ENCODE results near the gene CRYBB1.

The CRYBB1 gene

GRCh38 chr22:26564672-26565071 is 53.2 kb downstream of the CRYBB1 start:
- Histone ChIP-seq H3K4me1 (ENCODE audit: insufficient read depth, low read length) (peaks cover 42% of the 10 kb centered on the region), H3K9ac (ENCODE audit: low read depth, low read length) (no peak overlapping the region), H3K9me3 (ENCODE audit: insufficient read depth, low read depth, low read length) (no peaks in the 10 kb centered on the region), H3K4me3 (ENCODE audit: low read length) (no peak overlapping the region), H3K27ac (ENCODE audit: low read depth, low read length) (peak overlapping the region; percentile 56; the same call in 1 of the 2 replicates), H3K27me3 (ENCODE audit: insufficient read depth, low read length) (no peaks in the 10 kb centered on the region), H3K36me3 (ENCODE audit: insufficient read depth, low read length) (peaks cover 13% of the 10 kb centered on the region; the same call in 1 of the 2 replicates)
- 81% methylated on average over 3 of the region's 3 CpGs for WGBS

DNA sequence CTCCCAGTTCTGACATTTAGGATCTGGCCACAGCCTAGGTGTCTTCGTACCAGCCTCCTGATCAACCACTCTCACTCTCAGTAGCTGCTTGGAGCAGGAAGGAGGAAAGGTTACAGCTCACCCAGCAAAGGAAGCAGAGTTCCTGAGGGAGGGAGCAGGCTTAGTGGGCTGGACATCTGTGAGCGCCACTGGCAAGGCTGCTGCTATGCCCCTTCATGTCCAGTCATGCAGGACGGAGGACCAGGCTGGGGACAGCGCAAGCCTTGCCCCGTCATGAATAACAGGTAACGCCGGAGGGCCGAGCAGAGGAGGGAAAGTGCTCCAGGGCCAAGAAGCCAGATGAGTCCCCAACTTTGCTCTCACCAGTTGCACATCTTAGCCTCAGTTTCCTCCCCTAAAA is 53.6 kb downstream of the CRYBB1 start:
- 93% methylated on average over 8 of the region's 8 CpGs for WGBS
- H3K9ac ChIP-seq (ENCODE audit: low read depth, low read length) = no peak overlapping the region
- H3K9me3 ChIP-seq (ENCODE audit: insufficient read depth, low read depth, low read length) = no peaks in the 10 kb centered on the region
- H3K27ac ChIP-seq (ENCODE audit: low read depth, low read length) = no peak overlapping the region
- peaks cover 11% of the 10 kb centered on the region; the same call in 1 of the 2 replicates for H3K36me3 ChIP-seq (ENCODE audit: insufficient read depth, low read length)
- H3K4me3 ChIP-seq (ENCODE audit: low read length) = no peak overlapping the region
- H3K4me1 ChIP-seq (ENCODE audit: insufficient read depth, low read length) = peaks cover 42% of the 10 kb centered on the region
- H3K27me3 ChIP-seq (ENCODE audit: insufficient read depth, low read length) = no peaks in the 10 kb centered on the region

DNA sequence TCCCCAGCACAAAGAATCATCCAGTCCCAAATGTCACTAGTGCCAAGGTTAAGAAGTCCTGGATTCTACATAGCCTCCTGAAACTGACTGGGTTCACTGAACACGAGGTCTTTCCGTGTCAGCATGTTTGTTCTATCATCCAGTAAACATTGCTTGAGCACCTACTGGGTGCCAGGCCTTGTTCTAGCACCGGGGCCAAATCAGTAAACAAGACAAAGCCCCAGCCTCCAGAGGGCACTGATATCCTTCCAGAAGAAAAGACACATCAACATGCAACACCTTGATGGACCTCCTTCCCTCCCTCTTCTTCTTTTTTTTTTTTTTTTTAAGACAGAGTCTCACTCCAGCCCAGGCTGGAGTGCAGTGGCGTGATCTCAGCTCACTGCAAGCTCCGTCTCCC is 54.8 kb downstream of the CRYBB1 start:
- 78% methylated on average over 5 of the region's 5 CpGs for WGBS
- Histone ChIP-seq H3K9ac (ENCODE audit: low read depth, low read length) (no peak overlapping the region), H3K4me3 (ENCODE audit: low read length) (no peak overlapping the region), H3K36me3 (ENCODE audit: insufficient read depth, low read length) (peaks cover 10% of the 10 kb centered on the region; the same call in 1 of the 2 replicates), H3K27ac (ENCODE audit: low read depth, low read length) (peak overlapping the region; percentile 23; the same call in 1 of the 2 replicates), H3K9me3 (ENCODE audit: insufficient read depth, low read depth, low read length) (no peaks in the 10 kb centered on the region), H3K27me3 (ENCODE audit: insufficient read depth, low read length) (no peaks in the 10 kb centered on the region), H3K4me1 (ENCODE audit: insufficient read depth, low read length) (peaks cover 44% of the 10 kb centered on the region)

DNA sequence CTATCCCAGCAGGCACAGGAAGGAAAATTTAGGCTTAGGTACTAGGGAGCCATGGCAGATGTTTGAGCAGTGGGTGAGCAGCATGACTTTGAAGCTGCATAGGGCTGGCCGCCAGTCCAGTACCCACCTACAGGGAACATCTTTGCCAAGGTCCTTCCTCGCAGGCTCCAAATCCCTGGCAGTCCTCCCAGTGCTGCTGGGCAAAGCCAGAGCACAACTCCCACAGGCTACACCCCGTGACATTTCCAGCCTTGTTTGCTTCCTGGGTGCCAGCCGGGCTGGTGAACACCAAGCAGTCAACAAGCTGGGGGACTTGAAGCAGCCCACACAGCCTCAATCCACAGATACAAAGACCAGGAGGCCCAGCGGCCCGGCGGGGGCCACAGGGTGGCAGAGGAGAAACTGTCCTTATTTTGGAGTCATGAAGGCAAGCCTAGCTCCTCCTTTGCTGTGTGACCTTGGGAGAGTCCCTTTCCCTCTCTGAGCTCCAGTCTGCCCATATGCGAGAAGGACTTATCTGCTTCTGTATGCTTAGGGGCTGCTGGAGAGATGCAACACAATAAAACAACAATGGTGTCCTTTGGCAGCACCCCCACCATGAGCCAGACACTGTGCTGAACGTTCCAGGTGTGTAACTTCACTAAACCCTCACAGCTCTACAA is 55.9 kb downstream of the CRYBB1 start:
- Histone ChIP-seq H3K36me3 (ENCODE audit: insufficient read depth, low read length) (peaks cover 10% of the 10 kb centered on the region; the same call in 1 of the 2 replicates), H3K9ac (ENCODE audit: low read depth, low read length) (no peak overlapping the region), H3K4me1 (ENCODE audit: insufficient read depth, low read length) (peaks cover 32% of the 10 kb centered on the region), H3K4me3 (ENCODE audit: low read length) (no peak overlapping the region), H3K9me3 (ENCODE audit: insufficient read depth, low read depth, low read length) (no peaks in the 10 kb centered on the region), H3K27ac (ENCODE audit: low read depth, low read length) (no peak overlapping the region), H3K27me3 (ENCODE audit: insufficient read depth, low read length) (no peaks in the 10 kb centered on the region)
- WGBS = 84% methylated on average over 9 of the region's 9 CpGs

DNA sequence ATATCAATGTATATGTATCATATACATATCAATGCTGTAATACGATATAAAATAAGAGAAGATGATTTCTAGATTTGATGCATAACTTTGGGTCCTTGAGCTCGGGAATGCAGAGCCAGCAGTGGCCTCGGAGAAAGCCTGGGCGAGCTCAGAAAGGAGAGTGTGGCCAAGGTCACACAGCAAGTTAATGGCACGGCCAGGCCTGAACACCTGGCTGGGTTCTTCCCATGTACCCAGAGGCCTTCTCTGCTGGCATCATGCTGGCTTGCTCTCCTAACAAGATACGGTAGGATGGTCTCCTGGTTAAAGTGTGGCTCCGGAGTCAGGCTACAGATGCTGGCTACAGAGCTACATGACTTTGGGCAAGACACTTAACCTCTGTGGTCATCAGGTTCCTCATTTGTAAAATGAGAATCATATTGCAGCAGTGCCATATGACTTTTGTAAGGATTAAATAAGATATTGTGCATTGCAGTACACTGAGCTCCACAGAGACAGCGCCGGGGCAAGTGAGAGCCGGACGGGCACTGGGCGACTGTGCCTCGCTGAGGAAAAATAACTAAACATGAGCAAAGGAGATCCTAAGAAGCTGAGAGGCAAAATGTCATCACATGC is 57.8 kb downstream of the CRYBB1 start:
- Histone ChIP-seq H3K4me3 (ENCODE audit: low read length) (no peak overlapping the region), H3K9ac (ENCODE audit: low read depth, low read length) (no peak overlapping the region), H3K27ac (ENCODE audit: low read depth, low read length) (no peak overlapping the region; the same call in 1 of the 2 replicates), H3K4me1 (ENCODE audit: insufficient read depth, low read length) (peaks cover 32% of the 10 kb centered on the region), H3K36me3 (ENCODE audit: insufficient read depth, low read length) (peaks cover 9% of the 10 kb centered on the region; the same call in 1 of the 2 replicates), H3K9me3 (ENCODE audit: insufficient read depth, low read depth, low read length) (no peaks in the 10 kb centered on the region), H3K27me3 (ENCODE audit: insufficient read depth, low read length) (no peaks in the 10 kb centered on the region)
- WGBS = 94% methylated on average over 13 of the region's 13 CpGs

- no peaks in the 10 kb centered on the region for H3K36me3 ChIP-seq (ENCODE audit: insufficient read depth, low read length)
- 78% methylated on average over 3 of the region's 3 CpGs for WGBS
- no peaks in the 10 kb centered on the region for H3K27me3 ChIP-seq (ENCODE audit: insufficient read depth, low read length)
- H3K9me3 ChIP-seq (ENCODE audit: insufficient read depth, low read depth, low read length) = no peaks in the 10 kb centered on the region
- H3K9ac ChIP-seq (ENCODE audit: low read depth, low read length) = no peak overlapping the region
- H3K27ac ChIP-seq (ENCODE audit: low read depth, low read length) = peak overlapping the region; percentile 10; the same call in 1 of the 2 replicates
- peaks cover 18% of the 10 kb centered on the region for H3K4me1 ChIP-seq (ENCODE audit: insufficient read depth, low read length)
- H3K4me3 ChIP-seq (ENCODE audit: low read length) = no peak overlapping the region
Observed at GRCh38 chr22:26558248-26558895, 59.5 kb downstream of the CRYBB1 start.

GRCh38 chr22:26556904-26557303 is 60.9 kb downstream of the CRYBB1 start:
- Histone ChIP-seq H3K4me3 (ENCODE audit: low read length) (no peak overlapping the region), H3K9me3 (ENCODE audit: insufficient read depth, low read depth, low read length) (no peaks in the 10 kb centered on the region), H3K27me3 (ENCODE audit: insufficient read depth, low read length) (no peaks in the 10 kb centered on the region), H3K27ac (ENCODE audit: low read depth, low read length) (no peak overlapping the region), H3K9ac (ENCODE audit: low read depth, low read length) (no peak overlapping the region), H3K4me1 (ENCODE audit: insufficient read depth, low read length) (peaks cover 25% of the 10 kb centered on the region), H3K36me3 (ENCODE audit: insufficient read depth, low read length) (no peaks in the 10 kb centered on the region)
- WGBS = 90% methylated on average over 5 of the region's 5 CpGs

DNA sequence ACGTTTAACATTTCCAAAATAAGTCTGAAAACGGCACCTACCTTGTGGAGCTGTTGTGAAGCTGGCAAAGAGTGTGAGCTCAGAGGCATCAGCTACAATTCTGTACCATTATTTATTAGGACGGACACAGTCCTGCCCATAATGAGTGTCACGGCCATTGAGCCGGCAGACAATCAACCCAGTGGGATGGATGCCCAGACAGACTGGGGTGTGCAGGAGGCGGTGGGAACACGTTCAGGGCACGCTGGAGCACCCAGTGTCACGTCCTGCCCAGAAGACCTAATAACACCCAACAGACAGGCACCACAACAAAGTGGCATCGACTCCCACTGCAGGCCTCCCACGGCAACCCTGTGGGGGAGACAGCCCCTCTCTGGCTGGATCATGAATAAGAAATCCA is 62.3 kb downstream of the CRYBB1 start:
- Histone ChIP-seq H3K36me3 (ENCODE audit: insufficient read depth, low read length) (no peaks in the 10 kb centered on the region), H3K4me3 (ENCODE audit: low read length) (no peak overlapping the region), H3K9ac (ENCODE audit: low read depth, low read length) (no peak overlapping the region), H3K9me3 (ENCODE audit: insufficient read depth, low read depth, low read length) (no peaks in the 10 kb centered on the region), H3K27me3 (ENCODE audit: insufficient read depth, low read length) (no peaks in the 10 kb centered on the region), H3K4me1 (ENCODE audit: insufficient read depth, low read length) (peaks cover 32% of the 10 kb centered on the region), H3K27ac (ENCODE audit: low read depth, low read length) (peak overlapping the region; percentile 90)
- 82% methylated on average over 11 of the region's 11 CpGs for WGBS

DNA sequence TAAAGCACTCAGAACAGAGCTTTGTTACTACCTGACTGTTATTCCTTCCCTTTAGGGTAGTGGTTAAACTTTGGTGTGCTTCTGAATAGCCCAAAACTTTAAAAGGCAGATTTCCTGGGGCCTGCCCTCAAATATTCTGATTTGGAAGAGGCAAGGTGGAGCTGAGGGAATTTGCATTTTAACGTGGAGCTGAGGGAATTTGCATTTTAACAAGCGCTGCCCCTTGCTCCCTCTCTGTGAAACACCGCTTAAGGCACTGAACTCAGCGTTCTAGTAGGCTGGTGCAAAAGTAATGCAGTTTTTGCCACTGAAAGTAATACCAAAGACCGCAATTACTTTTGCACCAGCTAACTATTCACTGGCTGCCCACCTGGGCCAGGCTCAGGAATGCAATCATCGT is 62.9 kb downstream of the CRYBB1 start:
- no peak overlapping the region for H3K4me3 ChIP-seq (ENCODE audit: low read length)
- 16% methylated on average over 6 of the region's 6 CpGs for WGBS
- H3K27me3 ChIP-seq (ENCODE audit: insufficient read depth, low read length) = no peaks in the 10 kb centered on the region
- H3K4me1 ChIP-seq (ENCODE audit: insufficient read depth, low read length) = peaks cover 37% of the 10 kb centered on the region
- no peaks in the 10 kb centered on the region for H3K9me3 ChIP-seq (ENCODE audit: insufficient read depth, low read depth, low read length)
- peak overlapping the region; percentile 90 for H3K27ac ChIP-seq (ENCODE audit: low read depth, low read length)
- no peak overlapping the region for H3K9ac ChIP-seq (ENCODE audit: low read depth, low read length)
- no peaks in the 10 kb centered on the region for H3K36me3 ChIP-seq (ENCODE audit: insufficient read depth, low read length)

GRCh38 chr22:26553056-26553752 is 64.6 kb downstream of the CRYBB1 start:
- 80% methylated on average over 7 of the region's 7 CpGs for WGBS
- H3K27ac ChIP-seq (ENCODE audit: low read depth, low read length) = no peak overlapping the region
- H3K36me3 ChIP-seq (ENCODE audit: insufficient read depth, low read length) = no peaks in the 10 kb centered on the region
- no peaks in the 10 kb centered on the region for H3K27me3 ChIP-seq (ENCODE audit: insufficient read depth, low read length)
- no peak overlapping the region for H3K9ac ChIP-seq (ENCODE audit: low read depth, low read length)
- H3K4me3 ChIP-seq (ENCODE audit: low read length) = no peak overlapping the region
- H3K9me3 ChIP-seq (ENCODE audit: insufficient read depth, low read depth, low read length) = no peaks in the 10 kb centered on the region
- peaks cover 35% of the 10 kb centered on the region for H3K4me1 ChIP-seq (ENCODE audit: insufficient read depth, low read length)

DNA sequence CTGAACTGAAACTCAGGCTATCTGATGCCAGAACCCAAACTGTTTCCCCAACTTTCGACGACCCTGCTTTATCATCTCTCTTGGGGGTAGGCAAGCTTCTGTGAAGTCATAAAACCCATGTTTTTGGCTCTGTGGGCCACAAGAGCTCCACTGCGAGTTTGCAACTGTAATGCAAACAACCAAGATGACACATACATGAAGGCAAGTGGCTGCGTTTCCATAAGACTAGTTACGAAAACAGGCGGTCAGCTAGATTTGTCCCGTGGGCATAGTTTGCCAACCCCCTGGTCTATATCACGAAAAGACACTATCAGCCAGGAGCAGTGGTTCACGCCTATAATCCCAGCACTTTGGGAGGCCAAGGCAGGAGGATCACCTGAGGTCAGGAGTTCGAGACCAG is 65.4 kb downstream of the CRYBB1 start:
- H3K9ac ChIP-seq (ENCODE audit: low read depth, low read length) = no peak overlapping the region
- H3K27ac ChIP-seq (ENCODE audit: low read depth, low read length) = no peak overlapping the region
- 54% methylated on average over 9 of the region's 10 CpGs for WGBS
- peaks cover 1% of the 10 kb centered on the region; the same call in 1 of the 2 replicates for H3K36me3 ChIP-seq (ENCODE audit: insufficient read depth, low read length)
- H3K4me1 ChIP-seq (ENCODE audit: insufficient read depth, low read length) = peaks cover 33% of the 10 kb centered on the region
- no peaks in the 10 kb centered on the region for H3K27me3 ChIP-seq (ENCODE audit: insufficient read depth, low read length)
- no peaks in the 10 kb centered on the region for H3K9me3 ChIP-seq (ENCODE audit: insufficient read depth, low read depth, low read length)
- H3K4me3 ChIP-seq (ENCODE audit: low read length) = no peak overlapping the region
